CD14-positive monocyte (primary cell): ENCODE measurements around the gene UNC13B. TPM values are rescaled to one million over a fixed set of nuclear protein-coding genes. Genes with fewer than 3 reads are reported as not detected.

Experiments
- DNase-seq, 3 donors: peaks; one replicate each; pipeline ENCODE4 v3.0.0-alpha.2; 2011 to 2022
- H2AFZ ChIP-seq: 2 replicates; pipeline ENCODE4 v1.6.0; 2012; ENCODE audit warnings: mild to moderate bottlenecking, low read depth, low read length, inconsistent platforms; ENCODE audit not compliant: insufficient read depth, poor library complexity, severe bottlenecking
- H3K27ac ChIP-seq, 2 donors: 1 replicate in 1 of 2; 2 replicates in 1 of 2; pipeline ENCODE4 v1.5.1; 2012 to 2013; ENCODE audit warnings: low read length in 2 of 2, control low read depth in 1 of 2, inconsistent platforms in 1 of 2, low read depth in 1 of 2, mild to moderate bottlenecking in 1 of 2
- H3K27me3 ChIP-seq, 2 donors: one replicate each; pipeline versions ENCODE4 v1.6.0 to v1.6.1; 2011 to 2013; ENCODE audit warnings: low read length in 2 of 2; ENCODE audit not compliant: control insufficient read depth in 2 of 2, insufficient read depth in 2 of 2
- H3K36me3 ChIP-seq, 2 donors: replicated peaks in 1 of 2; 1 replicate in 1 of 2; 2 replicates in 1 of 2; pipeline versions ENCODE4 v1.5.1 to v1.6.1; 2012 to 2013; ENCODE audit warnings: low read length in 2 of 2, control low read depth in 1 of 2, inconsistent platforms in 1 of 2, mild to moderate bottlenecking in 1 of 2; ENCODE audit not compliant: insufficient read depth in 2 of 2, control insufficient read depth in 1 of 2
- H3K4me1 ChIP-seq, 2 donors: 1 replicate in 1 of 2; 2 replicates in 1 of 2; pipeline versions ENCODE4 v1.5.1 to v1.6.1; 2012 to 2013; ENCODE audit warnings: low read length in 2 of 2, control low read depth in 1 of 2, inconsistent platforms in 1 of 2, mild to moderate bottlenecking in 1 of 2, moderate library complexity in 1 of 2; ENCODE audit not compliant: insufficient read depth in 2 of 2, control insufficient read depth in 1 of 2
- H3K4me2 ChIP-seq: replicated peaks from 2 replicates; pipeline ENCODE3; 2012; ENCODE audit warnings: low read length, moderate library complexity, mild to moderate bottlenecking; ENCODE audit not compliant: poor library complexity, severe bottlenecking; ENCODE audit errors: extremely low read depth
- H3K4me3 ChIP-seq, 3 experiments: fragments of 200-600 bp in 1 of 3; sonication (generic) in 1 of 3; replicated peaks in 1 of 3; 1 replicate in 2 of 3; 2 replicates in 1 of 3; pipeline ENCODE4 v1.5.1; 2011 to 2013; ENCODE audit warnings: low read length in 3 of 3, mild to moderate bottlenecking in 3 of 3, control low read depth in 2 of 3, low read depth in 2 of 3, inconsistent platforms in 1 of 3, moderate library complexity in 1 of 3
- H3K79me2 ChIP-seq: 2 replicates; pipeline ENCODE4 v1.6.0; 2012; ENCODE audit warnings: mild to moderate bottlenecking, control low read depth, inconsistent platforms, low read length, moderate library complexity; ENCODE audit not compliant: insufficient read depth
- H3K9ac ChIP-seq: 2 replicates; pipeline ENCODE4 v1.6.0; 2017; ENCODE audit warnings: low read length, mild to moderate bottlenecking; ENCODE audit not compliant: insufficient read depth, poor library complexity, severe bottlenecking
- H3K9me3 ChIP-seq, 2 donors: replicated peaks in 1 of 2; 1 replicate in 1 of 2; 2 replicates in 1 of 2; pipeline versions ENCODE4 v1.5.1 to v1.6.1; 2012 to 2013; ENCODE audit warnings: low read length in 2 of 2, control low read depth in 1 of 2; ENCODE audit not compliant: control insufficient read depth in 1 of 2, insufficient read depth in 1 of 2
- H4K20me1 ChIP-seq: 2 replicates; pipeline ENCODE4 v1.6.0; 2012; ENCODE audit warnings: mild to moderate bottlenecking, low read length, control low read depth, moderate library complexity; ENCODE audit not compliant: insufficient read depth
- H3K27ac Mint-ChIP-seq, 7 donors: one replicate each; pipeline ENCODE4 v1.8.0; 2020; ENCODE audit warnings: mild to moderate bottlenecking in 7 of 7, mixed read lengths in 7 of 7, moderate library complexity in 6 of 7, inconsistent platforms in 2 of 7
- H3K27me3 Mint-ChIP-seq, 3 donors: one replicate each; pipeline ENCODE4 v1.8.0; 2021 to 2022; ENCODE audit warnings: low read depth in 3 of 3, mild to moderate bottlenecking in 3 of 3, mixed read lengths in 3 of 3, moderate library complexity in 3 of 3, inconsistent platforms in 1 of 3
- H3K36me3 Mint-ChIP-seq, 2 donors: one replicate each; pipeline ENCODE4 v1.8.0; 2020; ENCODE audit warnings: mixed read lengths in 2 of 2, inconsistent platforms in 1 of 2, mild to moderate bottlenecking in 1 of 2
- H3K4me1 Mint-ChIP-seq: one replicate; pipeline ENCODE4 v1.8.0; 2020; ENCODE audit warnings: mild to moderate bottlenecking, mixed read lengths
- H3K4me3 Mint-ChIP-seq, 2 donors: one replicate each; pipeline ENCODE4 v1.8.0; 2020; ENCODE audit warnings: mild to moderate bottlenecking in 2 of 2, mixed read lengths in 2 of 2, moderate library complexity in 1 of 2
- H3K9me3 Mint-ChIP-seq, 7 donors: one replicate each; pipeline ENCODE4 v1.8.0; 2020 to 2022; ENCODE audit warnings: mixed read lengths in 7 of 7, mild to moderate bottlenecking in 6 of 7, moderate library complexity in 6 of 7, inconsistent platforms in 2 of 7
- WGBS: methylation state at CpG from one replicate; pipeline ENCODE4 v1.1.5; 2013; ENCODE audit warnings: missing lambda C conversion rate; ENCODE audit not compliant: insufficient coverage; 5-methylcytosine and 5-hydroxymethylcytosine counted together
- intact Hi-C, 2 donors: fragments of 100-400 bp; cut with micrococcal nuclease; formaldehyde crosslinking; loops; one replicate each; pipeline versions ENCODE4 v1.15.0 to v1.15.1; 2023
- polyA plus RNA-seq, 3 donors: library from polyadenylated mRNA; depleted of rRNA in 1 of 3; unstranded in 2 of 3; stranded (reverse) in 1 of 3; fragments of 300-500 nt in 2 of 3; fragments of >200 nt in 1 of 3; fragmentation: Illumina TruSeq in 2 of 3; gene quantifications; 1 replicate in 2 of 3; 2 replicates in 1 of 3; pipeline ENCODE4 v1.2.3, GENCODE V29; 2012 to 2021
- TF ChIP-seq, protein P1 (sequence below): fragments of 200-600 bp; IDR thresholded peaks from one replicate; pipeline ENCODE4 v1.8.0; 2022; ENCODE audit warnings: antibody characterized with exemption, mild to moderate bottlenecking

The UNC13B gene
- polyA plus RNA-seq, 3 donors: 0.41 to 0.81 (median 0.66) TPM

DNA sequence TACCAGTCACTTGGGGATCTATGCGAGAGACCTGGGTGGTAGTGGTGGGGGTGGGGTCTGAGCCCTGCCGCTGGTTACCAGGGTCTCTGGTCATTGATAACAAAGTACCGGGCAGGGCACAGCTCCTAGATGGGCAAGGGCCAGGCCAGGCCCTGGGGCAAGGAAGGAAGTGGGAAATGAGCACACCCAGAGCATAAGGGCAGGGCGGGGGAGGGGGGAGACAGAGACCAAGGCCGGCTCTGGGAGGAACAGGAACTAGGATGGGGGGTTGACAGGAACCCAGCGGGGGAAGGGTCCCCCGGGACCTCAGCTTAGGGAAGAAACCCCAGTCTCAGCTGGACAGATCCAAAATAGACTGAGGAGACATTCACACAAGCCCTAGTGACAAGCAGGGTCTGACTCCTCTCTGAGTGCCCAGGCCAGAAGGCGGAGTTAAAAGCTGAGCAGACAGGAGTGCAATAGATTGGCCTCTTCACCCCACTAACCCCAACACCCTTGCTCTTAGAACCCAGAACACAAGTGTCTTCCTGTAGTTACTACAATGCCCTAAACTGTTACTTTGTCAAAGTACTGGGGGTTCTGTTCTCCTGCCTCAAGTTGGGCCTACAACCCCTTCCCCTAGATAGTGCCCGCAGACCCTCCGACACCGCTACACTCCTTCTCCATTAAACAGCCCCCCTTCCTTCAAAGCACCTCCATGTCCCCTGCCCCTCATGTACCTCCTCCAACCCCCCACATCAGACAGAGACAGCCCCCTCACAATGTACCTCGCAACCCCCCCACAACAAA lies 46.8 kb upstream of the UNC13B start:
- Mint-ChIP-seq H3K4me1 (peaks cover 58% of the 10 kb centered on the region), H3K4me3 (peak overlapping the region; percentile 97 to 99), H3K36me3 (peaks cover 7 to 20% of the 10 kb centered on the region in 2 donors), H3K27me3 (peaks cover 0 to 6% (median 0%) of the 10 kb centered on the region in 3 donors), H3K9me3 (peaks cover 0 to 3% (median 0%) of the 10 kb centered on the region in 7 donors), H3K27ac (peak overlapping the region; percentile 99 to 100 (median 99))
- Histone ChIP-seq H3K4me3 (peak overlapping the region; percentile 52 to 91 (median 72)), H3K4me2 (peak overlapping the region; percentile 89), H3K27me3 (no peaks in the 10 kb centered on the region), H3K36me3 (no peaks in the 10 kb centered on the region), H3K9me3 (no peaks in the 10 kb centered on the region), H3K79me2 (peaks cover 51% of the 10 kb centered on the region), H3K4me1 (peaks cover 51 to 61% of the 10 kb centered on the region in 2 donors), H2AFZ (peak overlapping the region; percentile 81), H3K9ac (peak overlapping the region; percentile 89), H3K27ac (peak overlapping the region; percentile 95 to 98), H4K20me1 (peaks cover 38% of the 10 kb centered on the region)
- intact Hi-C loops: loop anchor here (2.0 to 10.0 kb wide), 10 partner anchors 43 to 617 kb away; partner anchors contain the start of genes CCDC107 (in 1 of the 2), CCL27 (in 1 of the 2), CREB3 (in 1 of the 2) and DNAJB5 (in 1 of the 2)
- 0% methylated on average over 10 of the region's 12 CpGs for WGBS
- DNase-seq: peak; percentile 85 to 92 (median 91)
- TF ChIP-seq, protein P1, sequence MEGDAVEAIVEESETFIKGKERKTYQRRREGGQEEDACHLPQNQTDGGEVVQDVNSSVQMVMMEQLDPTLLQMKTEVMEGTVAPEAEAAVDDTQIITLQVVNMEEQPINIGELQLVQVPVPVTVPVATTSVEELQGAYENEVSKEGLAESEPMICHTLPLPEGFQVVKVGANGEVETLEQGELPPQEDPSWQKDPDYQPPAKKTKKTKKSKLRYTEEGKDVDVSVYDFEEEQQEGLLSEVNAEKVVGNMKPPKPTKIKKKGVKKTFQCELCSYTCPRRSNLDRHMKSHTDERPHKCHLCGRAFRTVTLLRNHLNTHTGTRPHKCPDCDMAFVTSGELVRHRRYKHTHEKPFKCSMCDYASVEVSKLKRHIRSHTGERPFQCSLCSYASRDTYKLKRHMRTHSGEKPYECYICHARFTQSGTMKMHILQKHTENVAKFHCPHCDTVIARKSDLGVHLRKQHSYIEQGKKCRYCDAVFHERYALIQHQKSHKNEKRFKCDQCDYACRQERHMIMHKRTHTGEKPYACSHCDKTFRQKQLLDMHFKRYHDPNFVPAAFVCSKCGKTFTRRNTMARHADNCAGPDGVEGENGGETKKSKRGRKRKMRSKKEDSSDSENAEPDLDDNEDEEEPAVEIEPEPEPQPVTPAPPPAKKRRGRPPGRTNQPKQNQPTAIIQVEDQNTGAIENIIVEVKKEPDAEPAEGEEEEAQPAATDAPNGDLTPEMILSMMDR: no peak

DNA sequence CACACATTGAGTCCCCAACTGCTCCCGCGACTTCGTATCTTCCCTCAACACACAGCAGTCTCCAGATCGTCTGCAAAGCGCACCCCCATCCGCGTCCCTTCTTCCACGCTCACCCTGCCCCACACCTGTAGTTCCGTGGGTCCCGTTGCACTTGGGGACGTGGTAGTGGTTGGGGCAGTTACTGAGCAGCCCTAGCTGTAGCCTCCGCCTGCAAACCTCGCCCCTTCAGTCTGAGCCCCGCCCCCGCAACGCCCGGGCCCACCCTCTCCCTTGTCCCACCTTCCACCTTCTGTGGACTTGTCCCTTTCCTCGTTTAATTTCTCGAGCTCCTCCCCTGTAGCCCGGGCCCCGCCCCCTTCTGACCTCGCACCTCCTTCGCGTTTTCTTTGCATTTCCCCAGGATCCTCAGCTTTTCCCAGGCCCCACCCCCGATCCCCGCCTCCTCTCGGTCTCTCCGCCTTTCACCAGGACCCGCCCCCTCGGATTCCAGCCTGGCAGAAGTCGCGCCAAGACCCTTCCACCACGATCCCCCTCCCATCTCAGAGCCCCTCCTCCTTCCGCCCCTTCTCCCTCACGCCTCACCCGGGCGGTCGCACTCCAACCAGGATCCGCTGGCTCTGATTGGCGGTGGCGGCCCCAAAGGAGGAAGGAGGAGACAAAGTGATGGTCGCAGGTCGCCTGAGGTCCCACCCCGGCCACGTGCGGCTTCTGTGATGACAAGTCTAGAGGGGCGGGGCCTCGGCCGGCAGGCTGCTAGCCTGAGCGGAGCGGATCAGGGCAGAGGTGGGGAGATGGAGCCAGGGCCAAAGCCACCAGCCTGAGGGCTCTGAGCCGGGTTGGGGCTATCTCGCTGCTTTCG lies 45.9 kb upstream of the UNC13B start, which contains the start of gene ATOSB:
ATOSB (minus strand) TSS at position 183 of the 859 bp plus-strand sequence. CDS start 7,588 bp downstream, outside the sequence.
- H3K4me1 Mint-ChIP-seq: peaks cover 50% of the 10 kb centered on the region
- intact Hi-C loops: loop anchor here (2.0 to 10.0 kb wide), 7 partner anchors 46 to 451 kb away; partner anchors contain the start of genes CCL27 (in 1 of the 2), DNAJB5 (in 1 of the 2) and UNC13B (in 1 of the 2)

More for the DNA sequence above, 45.9 kb upstream of the UNC13B start, which contains the start of gene ATOSB:
- peak within 1 kb of the TSS; percentile 81 for H2AFZ ChIP-seq
- H3K27ac Mint-ChIP-seq: peak within 1 kb of the TSS; percentile 99 to 100 (median 99)
- H3K4me1 ChIP-seq: peaks cover 42 to 52% of the 10 kb centered on the region in 2 donors
- peaks cover 7 to 12% of the 10 kb centered on the region in 2 donors for H3K36me3 Mint-ChIP-seq
- H3K27ac ChIP-seq: peak within 1 kb of the TSS; percentile 95 to 98
- peak within 1 kb of the TSS; percentile 52 to 91 (median 72) for H3K4me3 ChIP-seq
- H3K79me2 ChIP-seq: peaks cover 43% of the 10 kb centered on the region
- H3K4me2 ChIP-seq: peak within 1 kb of the TSS; percentile 89
- WGBS: 0% methylated on average over 37 of the region's 54 CpGs
- TF ChIP-seq, protein P1: no peak
- H3K9ac ChIP-seq: peak within 1 kb of the TSS; percentile 89
- H3K36me3 ChIP-seq: no peaks in the 10 kb centered on the region
- H3K4me3 Mint-ChIP-seq: peak within 1 kb of the TSS; percentile 97 to 99
- peaks cover 0 to 3% (median 0%) of the 10 kb centered on the region in 7 donors for H3K9me3 Mint-ChIP-seq
- H3K9me3 ChIP-seq: no peaks in the 10 kb centered on the region
- DNase-seq: peak; percentile 94 to 98 (median 96)
- peaks cover 30% of the 10 kb centered on the region for H4K20me1 ChIP-seq
- no peaks in the 10 kb centered on the region for H3K27me3 ChIP-seq
- peaks cover 0 to 7% (median 0%) of the 10 kb centered on the region in 3 donors for H3K27me3 Mint-ChIP-seq
